Bronchial epithelial cell (primary cell): ENCODE data around the gene CACNA2D3. TPM values are rescaled to one million over a fixed set of nuclear protein-coding genes. Genes with fewer than 3 reads are reported as not detected.

Source experiments
- DNase-seq: peaks from one replicate; pipeline ENCODE4 v3.0.0-alpha.2; 2010; ENCODE audit warnings: low read depth
- FAIRE-seq: peaks from 2 replicates; lab custom pipeline; 2011; peaks lifted over from hg19 to GRCh38; lab: Jason Lieb, UNC
- H3K27me3 ChIP-seq: 2 replicates; pipeline ENCODE4 v1.5.1; 2011; ENCODE audit warnings: low read length; ENCODE audit not compliant: control insufficient read depth, insufficient read depth
- H3K36me3 ChIP-seq: 2 replicates; pipeline ENCODE4 v1.5.1; 2011; ENCODE audit warnings: low read length; ENCODE audit not compliant: control insufficient read depth, insufficient read depth
- H3K4me3 ChIP-seq: 2 replicates; pipeline ENCODE4 v1.5.1; 2011; ENCODE audit warnings: mild to moderate bottlenecking, low read depth, low read length, control low read depth
- CTCF ChIP-seq: IDR thresholded peaks from 2 replicates; pipeline ENCODE4 v1.5.1; 2011; ENCODE audit warnings: mild to moderate bottlenecking, moderate library complexity, low read length, control low read depth, inconsistent platforms; ENCODE audit not compliant: insufficient read depth, severe bottlenecking
- total RNA-seq: library from RNA; depleted of rRNA; stranded (reverse); fragments of >200 nt; gene quantifications from 2 replicates; pipeline ENCODE4 v1.2.1, GENCODE V29; 2014

The CACNA2D3 gene
- total RNA-seq, 1 donor from 2014 or later = not detected

- Histone ChIP-seq H3K36me3 (no peaks in the 10 kb centered on the region), H3K4me3 (no peak overlapping the region), H3K27me3 (no peaks in the 10 kb centered on the region)
- TF ChIP-seq CTCF = no peak
- no peak for DNase-seq
- FAIRE-seq = no peak
Observed at GRCh38 chr3:54261141-54261540, 138.8 kb downstream of the CACNA2D3 start.

GRCh38 chr3:54262541-54262940 is 140.2 kb downstream of the CACNA2D3 start:
- FAIRE-seq (no peak), DNase-seq (no peak)
- no peaks in the 10 kb centered on the region for H3K27me3 ChIP-seq
- no peak overlapping the region for H3K4me3 ChIP-seq
- H3K36me3 ChIP-seq = no peaks in the 10 kb centered on the region
- no peak for TF ChIP-seq CTCF

- no peak for TF ChIP-seq CTCF
- DNase-seq (no peak), FAIRE-seq (no peak)
- H3K27me3 ChIP-seq = no peaks in the 10 kb centered on the region
- H3K36me3 ChIP-seq = no peaks in the 10 kb centered on the region
- H3K4me3 ChIP-seq = no peak overlapping the region
Observed at GRCh38 chr3:54262946-54263345, 140.6 kb downstream of the CACNA2D3 start.

GRCh38 chr3:54264050-54264449 is 141.7 kb downstream of the CACNA2D3 start:
- no peak for FAIRE-seq
- H3K27me3 ChIP-seq = no peaks in the 10 kb centered on the region
- no peak for DNase-seq
- H3K4me3 ChIP-seq = no peak overlapping the region
- no peak for TF ChIP-seq CTCF
- H3K36me3 ChIP-seq = no peaks in the 10 kb centered on the region

GRCh38 chr3:54270816-54271526 is 148.6 kb downstream of the CACNA2D3 start:
- no peak for TF ChIP-seq CTCF
- Histone ChIP-seq H3K4me3 (no peak overlapping the region), H3K36me3 (no peaks in the 10 kb centered on the region), H3K27me3 (no peaks in the 10 kb centered on the region)
- DNase-seq = no peak
- FAIRE-seq = no peak

GRCh38 chr3:54273791-54274190 is 151.4 kb downstream of the CACNA2D3 start:
- TF ChIP-seq CTCF = no peak
- no peak for DNase-seq
- no peak overlapping the region for H3K4me3 ChIP-seq
- no peak for FAIRE-seq
- H3K36me3 ChIP-seq = no peaks in the 10 kb centered on the region
- no peaks in the 10 kb centered on the region for H3K27me3 ChIP-seq
